Left ventricle myocardium inferior (tissue), 1 donor: ENCODE measurements around the gene IBA57. TPM values are rescaled to one million over a fixed set of nuclear protein-coding genes. Genes with fewer than 3 reads are reported as not detected.

Experiments
- DNase-seq: peaks from one replicate; pipeline ENCODE4 v3.0.0-alpha.2; 2020
- H3K27ac ChIP-seq: fragments of 200-600 bp; replicated peaks from 2 replicates; pipeline ENCODE4 v1.8.0; 2021
- H3K27me3 ChIP-seq: fragments of 200-600 bp; 2 replicates; pipeline ENCODE4 v1.8.0; 2021; ENCODE audit warnings: low read depth
- H3K36me3 ChIP-seq: fragments of 200-600 bp; 2 replicates; pipeline ENCODE4 v1.8.0; 2021
- H3K4me1 ChIP-seq: fragments of 200-600 bp; 2 replicates; pipeline ENCODE4 v1.8.0; 2021
- H3K4me3 ChIP-seq: fragments of 200-600 bp; 2 replicates; pipeline ENCODE4 v1.8.0; 2021; ENCODE audit warnings: mild to moderate bottlenecking, moderate library complexity
- H3K9me3 ChIP-seq: fragments of 200-600 bp; replicated peaks from 2 replicates; pipeline ENCODE4 v1.8.0; 2021
- CTCF ChIP-seq: fragments of 200-600 bp; IDR thresholded peaks from 2 replicates; pipeline ENCODE4 v1.8.0; 2021; ENCODE audit warnings: antibody characterized with exemption, mild to moderate bottlenecking, borderline replicate concordance
- intact Hi-C: fragments of 100-400 bp; cut with micrococcal nuclease; formaldehyde crosslinking; loops from one replicate; pipeline ENCODE4 v1.11.0; 2022
- total RNA-seq: library from RNA; stranded (reverse); fragmentation: NEBNext Ultra II Directional; extraction: Animal tissue kit (Norgen Biotek cat#: 25700); gene quantifications from one replicate; pipeline ENCODE4 v1.2.1, GENCODE V29; 2021
- donor health status: DM: no; HTN: yes; CAD: no; lungs with severe emphysema.

IBA57 gene
- total RNA-seq, 1 donor from 2014 or later: 15.0 TPM

- H3K36me3 ChIP-seq: peaks cover 24% of the 10 kb centered on the region
- H3K27me3 ChIP-seq: no peaks in the 10 kb centered on the region
- peak overlapping the region; percentile 90 for H3K4me3 ChIP-seq
- intact Hi-C loops: no loop called here
- DNase-seq: no peak
- no peaks in the 10 kb centered on the region for H3K9me3 ChIP-seq
- no peak for TF ChIP-seq CTCF
- H3K27ac ChIP-seq: peak overlapping the region; percentile 97
- H3K4me1 ChIP-seq: peaks cover 74% of the 10 kb centered on the region
Measured at GRCh38 chr1:228142701-228143136, 22.9 kb upstream of the IBA57 start.

GRCh38 chr1:228143480-228144192, 22.0 kb upstream of the IBA57 start:
- Histone ChIP-seq H3K36me3 (peaks cover 33% of the 10 kb centered on the region), H3K4me3 (no peak overlapping the region), H3K27me3 (no peaks in the 10 kb centered on the region), H3K9me3 (no peaks in the 10 kb centered on the region), H3K4me1 (peaks cover 83% of the 10 kb centered on the region), H3K27ac (peak overlapping the region; percentile 97)
- DNase-seq: no peak
- TF ChIP-seq CTCF: no peak
- intact Hi-C loops: no loop called here

GRCh38 chr1:228144193-228144992, 21.2 kb upstream of the IBA57 start:
- peaks cover 87% of the 10 kb centered on the region for H3K4me1 ChIP-seq
- H3K27ac ChIP-seq: no peak overlapping the region
- DNase-seq: no peak
- H3K36me3 ChIP-seq: peaks cover 37% of the 10 kb centered on the region
- H3K9me3 ChIP-seq: no peaks in the 10 kb centered on the region
- H3K27me3 ChIP-seq: no peaks in the 10 kb centered on the region
- intact Hi-C loops: no loop called here
- H3K4me3 ChIP-seq: no peak overlapping the region
- no peak for TF ChIP-seq CTCF

- H3K9me3 ChIP-seq: no peaks in the 10 kb centered on the region
- intact Hi-C loops: no loop called here
- no peaks in the 10 kb centered on the region for H3K27me3 ChIP-seq
- H3K36me3 ChIP-seq: peaks cover 37% of the 10 kb centered on the region
- TF ChIP-seq CTCF: no peak
- no peak for DNase-seq
- peaks cover 90% of the 10 kb centered on the region for H3K4me1 ChIP-seq
- no peak overlapping the region for H3K27ac ChIP-seq
- H3K4me3 ChIP-seq: no peak overlapping the region
Measured at GRCh38 chr1:228144993-228145343, 20.6 kb upstream of the IBA57 start.

- intact Hi-C loops: no loop called here
- H3K36me3 ChIP-seq: peaks cover 37% of the 10 kb centered on the region
- H3K4me1 ChIP-seq: peaks cover 92% of the 10 kb centered on the region
- no peak overlapping the region for H3K27ac ChIP-seq
- no peak for TF ChIP-seq CTCF
- no peaks in the 10 kb centered on the region for H3K27me3 ChIP-seq
- H3K9me3 ChIP-seq: no peaks in the 10 kb centered on the region
- no peak for DNase-seq
- H3K4me3 ChIP-seq: no peak overlapping the region
Measured at GRCh38 chr1:228145463-228146416, 19.9 kb upstream of the IBA57 start.
